IMR-90 (cell line): ENCODE data around the gene INSR.

Source experiments
- BHLHE40 ChIP-seq: fragments of 150-350 bp; IDR thresholded peaks from 2 replicates; pipeline ENCODE4 v1.6.1; 2016; ENCODE audit warnings: mild to moderate bottlenecking, low read depth, low read length
- CEBPB ChIP-seq: IDR thresholded peaks from 2 replicates; pipeline ENCODE4 v1.6.1; 2012; ENCODE audit warnings: low read depth, low read length, improper control_type of control experiment
- CHD1 ChIP-seq: IDR thresholded peaks from 2 replicates; pipeline ENCODE4 v1.6.1; 2012; ENCODE audit warnings: low read depth, low read length, improper control_type of control experiment
- CTCF ChIP-seq: conservative IDR thresholded peaks from 2 replicates; pipeline ENCODE4 v1.5.1; 2012; ENCODE audit warnings: mild to moderate bottlenecking, low read depth, low read length, improper control_type of control experiment
- ELK1 ChIP-seq: fragments of 150-350 bp; IDR thresholded peaks from 2 replicates; pipeline ENCODE4 v1.6.1; 2016; ENCODE audit warnings: low read depth, mild to moderate bottlenecking, low read length, moderate library complexity, borderline replicate concordance
- MAFK ChIP-seq: IDR thresholded peaks from 2 replicates; pipeline ENCODE4 v1.6.1; 2012; ENCODE audit warnings: low read depth, low read length, improper control_type of control experiment
- MAZ ChIP-seq: IDR thresholded peaks from 2 replicates; pipeline ENCODE4 v1.6.1; 2012; ENCODE audit warnings: low read depth, mild to moderate bottlenecking, low read length, improper control_type of control experiment, moderate library complexity, borderline replicate concordance
- MXI1 ChIP-seq: IDR thresholded peaks from 2 replicates; pipeline ENCODE4 v1.6.1; 2012; ENCODE audit warnings: low read depth, mild to moderate bottlenecking, low read length, moderate library complexity, borderline replicate concordance
- POLR2A ChIP-seq: IDR thresholded peaks from 2 replicates; pipeline ENCODE4 v1.6.1; 2012; ENCODE audit warnings: mild to moderate bottlenecking, low read depth, low read length
- RCOR1 ChIP-seq: IDR thresholded peaks from 2 replicates; pipeline ENCODE4 v1.6.1; 2012; ENCODE audit warnings: mild to moderate bottlenecking, low read length, improper control_type of control experiment; ENCODE audit not compliant: insufficient replicate concordance
- RFX5 ChIP-seq: IDR thresholded peaks from 2 replicates; pipeline ENCODE4 v1.8.0; 2012; ENCODE audit warnings: low read depth, mild to moderate bottlenecking, low read length, moderate library complexity
- SMC3 ChIP-seq: fragments of 150-350 bp; IDR thresholded peaks from 2 replicates; pipeline ENCODE4 v1.6.1; 2016; ENCODE audit warnings: low read depth, mild to moderate bottlenecking, antibody characterized with exemption, low read length, moderate library complexity
- USF2 ChIP-seq: fragments of 150-350 bp; IDR thresholded peaks from 2 replicates; pipeline ENCODE4 v1.6.1; 2017; ENCODE audit warnings: mild to moderate bottlenecking, antibody characterized with exemption, low read length, low read depth

GRCh38 chr19:7238051-7238450, 56.2 kb downstream of the INSR start:
- TF ChIP-seq CTCF (no peak), CEBPB (no peak), RCOR1 (no peak), MAZ (no peak), POLR2A (no peak), USF2 (no peak), MXI1 (no peak), CHD1 (no peak), ELK1 (no peak), RFX5 (no peak), MAFK (no peak), SMC3 (no peak), BHLHE40 (no peak)
